Heart right ventricle (tissue), 16 donors: ENCODE measurements around the gene AGPS. TPM values are rescaled to one million over a fixed set of nuclear protein-coding genes. Genes with fewer than 3 reads are reported as not detected.
"Not testable (repeated sequence)": the region's sequence is repeated elsewhere in the genome, so short reads cannot be mapped to it uniquely, and the experiment has no call there.

Source experiments
- ATAC-seq, 8 donors: fragments of 200-7000 bp; cut with Tn5 transposase; one replicate each; pipeline ENCODE4 v1.9.1; 2020; ENCODE audit warnings: mild to moderate bottlenecking in 8 of 8, moderate library complexity in 8 of 8, moderate number of reproducible peaks in 1 of 8
- DNase-seq, 2 donors: peaks; one replicate each; pipeline ENCODE4 v3.0.0-alpha.2; 2020
- H3K27ac ChIP-seq, 10 donors: fragments of 200-600 bp; sonication (generic) in 2 of 10; one replicate each; pipeline versions ENCODE4 v1.5.0 to v1.8.0; 2020 to 2022; ENCODE audit warnings: mild to moderate bottlenecking in 3 of 10
- H3K27me3 ChIP-seq, 7 donors: fragments of 200-600 bp; one replicate each; pipeline ENCODE4 v1.8.0; 2021 to 2022; ENCODE audit warnings: mild to moderate bottlenecking in 2 of 7
- H3K36me3 ChIP-seq, 9 donors: fragments of 200-600 bp; sonication (generic) in 1 of 9; one replicate each; pipeline versions ENCODE4 v1.5.0 to v1.8.0; 2020 to 2022; ENCODE audit warnings: mild to moderate bottlenecking in 2 of 9
- H3K4me1 ChIP-seq, 9 donors: fragments of 200-600 bp; sonication (generic) in 1 of 9; one replicate each; pipeline versions ENCODE4 v1.5.0 to v1.8.0; 2020 to 2022; ENCODE audit warnings: mild to moderate bottlenecking in 4 of 9
- H3K4me3 ChIP-seq, 10 donors: fragments of 200-600 bp; sonication (generic) in 2 of 10; one replicate each; pipeline versions ENCODE4 v1.5.0 to v1.8.0; 2020 to 2022; ENCODE audit warnings: mild to moderate bottlenecking in 7 of 10, moderate library complexity in 2 of 10
- H3K9me3 ChIP-seq, 11 donors: fragments of 200-600 bp in 10 of 11; sonication (generic) in 2 of 11; one replicate each; pipeline versions ENCODE4 v1.5.0 to v1.8.0; 2013 to 2022; ENCODE audit warnings: mild to moderate bottlenecking in 2 of 11, control low read depth in 1 of 11, moderate library complexity in 1 of 11
- CTCF ChIP-seq, 9 donors: fragments of 200-600 bp; sonication (generic) in 2 of 9; IDR thresholded peaks; one replicate each; pipeline versions ENCODE4 v1.5.0 to v1.8.0; 2021 to 2022; ENCODE audit warnings: antibody characterized with exemption in 9 of 9, mild to moderate bottlenecking in 5 of 9, moderate library complexity in 1 of 9
- WGBS, 2 donors: extraction: QIAGEN DNeasy Blood & Tissue Kit; methylation state at CpG; one replicate each; pipeline ENCODE4 v1.1.7; 2013; ENCODE audit warnings: inconsistent platforms in 1 of 2; 5-methylcytosine and 5-hydroxymethylcytosine counted together
- intact Hi-C, 10 donors: fragments of 100-400 bp; cut with DNase I; formaldehyde crosslinking; loops; one replicate each; pipeline versions ENCODE4 v1.11.1 to v1.14.2; 2022
- polyA plus RNA-seq, 2 donors: library from polyadenylated mRNA; stranded (reverse); fragments of 200-250 nt; gene quantifications; one replicate each; pipeline ENCODE4 v1.2.3, GENCODE V29; 2013
- total RNA-seq, 10 donors: library from RNA; stranded (reverse); fragmentation: NEBNext Ultra II Directional in 3 of 10; extraction: Animal tissue kit (Norgen Biotek cat#: 25700) in 3 of 10; gene quantifications; one replicate each; pipeline versions ENCODE4 v1.2.1 to v1.2.4, GENCODE V29; 2021 to 2023
- donor health status: Arrhythmogenic right ventricular cardiomyopathy.
- donor health status: ischemic (EF 13 %, LVEDD 7.1; RV severe dilation, severe dysfunction).
- donor health status: healthy with polysubstance abuse.
- donor health status: DM: no; HTN: yes; CAD: no.
- donor health status: DM: no; HTN: no; CAD: no.
- donor health status: ischemic (EF 25% LVEDD 6.9; RV normal size, moderate dysfunction).
- donor health status: ischemic (EF 25% LVEDD 5.7; RV mildly dilated, moderate dysfunction).
- donor health status: healthy.
- donor health status: DM: yes; HTN: yes; CAD: no.
- donor health status: Ischemic cardiomyopathy.
- donor health status: ischemic (EF 35%, LVEDD 5.7; RV mildly dilated, moderate dysfunction).
- donor health status: nonischemic (EF 11% LVEDD 7.7; RV severe dilation, severe dysfunction).
- donor health status: DM: yes; HTN: yes; CAD: no.
- donor health status: PGD.
- donor health status: ischemic (EF 29% LVEDD 5.4; RV normal size, mild dysfunction).
- donor health status: nonischemic (EF 23%, LVEDD 6.1; RV moderate dilation, normal function).

AGPS gene
- total and polyA plus RNA-seq, 12 donors: 4.6 to 32.0 (median 28.4) TPM

DNA sequence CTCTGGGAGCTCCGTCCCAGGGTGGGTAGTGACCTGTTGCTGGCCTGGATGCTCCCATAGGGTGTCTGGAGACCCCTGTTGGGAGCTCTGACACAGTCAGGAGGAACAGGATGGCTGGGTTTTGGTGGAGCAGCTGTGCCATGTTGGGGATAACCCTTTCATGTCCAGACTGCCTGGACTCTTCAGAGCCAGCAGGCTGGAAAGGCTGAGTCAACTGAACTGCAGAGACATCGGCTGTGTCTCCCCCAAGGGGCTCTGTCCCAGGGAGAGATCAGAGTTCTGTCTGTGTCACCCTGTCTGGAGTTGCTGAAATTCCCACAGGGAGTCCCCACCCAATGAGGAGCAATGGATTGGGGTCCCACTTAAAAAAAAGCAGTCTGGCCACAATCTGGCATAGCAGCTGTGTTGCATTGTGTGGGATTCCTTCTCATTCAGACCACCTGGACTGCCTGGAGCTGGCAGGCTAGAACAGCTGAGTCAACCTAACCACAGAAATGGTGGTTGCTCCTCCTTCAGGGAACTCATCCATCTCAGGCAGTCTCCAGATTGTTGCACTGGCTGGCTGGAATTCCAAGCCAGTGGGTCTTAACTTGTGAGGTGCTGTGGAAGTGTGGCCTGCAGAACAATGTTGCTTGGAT is 37.2 kb downstream of the AGPS start:
- intact Hi-C loops: no loop called here
- H3K9me3 ChIP-seq: peaks cover 0 to 87% (median 52%) of the 10 kb centered on the region in 11 donors
- no peak for TF ChIP-seq CTCF (IDR thresholded peaks at IDR 0.05)
- peaks cover 0 to 34% (median 5%) of the 10 kb centered on the region in 9 donors for H3K36me3 ChIP-seq
- DNase-seq (no peak), ATAC-seq (no peak)
- H3K4me1 ChIP-seq: no peaks in the 10 kb centered on the region
- WGBS, 2 donors: 94 to 100% methylated on average over 2 of the region's 2 CpGs
- no peak overlapping the region for H3K4me3 ChIP-seq
- no peak overlapping the region for H3K27ac ChIP-seq
- H3K27me3 ChIP-seq: no peaks in the 10 kb centered on the region

DNA sequence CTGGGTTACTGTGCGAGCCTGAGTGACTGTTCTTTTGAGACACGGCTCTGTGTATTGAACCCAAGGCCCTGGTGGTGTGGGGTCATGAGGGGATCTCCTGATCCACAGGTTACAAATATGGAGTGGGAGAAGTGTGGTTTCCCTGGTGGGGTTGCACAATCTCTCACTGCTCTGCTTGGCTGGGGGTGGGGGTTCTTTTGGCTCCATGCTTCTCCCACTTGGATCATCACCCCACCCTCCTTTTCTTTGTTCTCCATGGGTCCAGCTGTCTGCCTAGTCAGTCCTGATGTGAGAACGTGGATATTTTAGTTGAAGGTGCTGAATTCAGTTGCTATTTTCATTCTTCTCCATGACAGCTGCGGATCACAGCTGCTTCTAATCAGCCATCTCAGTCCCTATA is 37.8 kb downstream of the AGPS start:
- Histone ChIP-seq H3K27me3 (no peaks in the 10 kb centered on the region), H3K36me3 (peaks cover 0 to 39% (median 5%) of the 10 kb centered on the region in 9 donors), H3K4me1 (no peaks in the 10 kb centered on the region), H3K9me3 (peaks cover 0 to 86% (median 52%) of the 10 kb centered on the region in 11 donors), H3K4me3 (no peak overlapping the region), H3K27ac (no peak overlapping the region)
- 67 to 79% methylated on average over 4 of the region's 4 CpGs for WGBS, 2 donors
- no peak for ATAC-seq
- no peak for TF ChIP-seq CTCF (IDR thresholded peaks at IDR 0.05)
- intact Hi-C loops: no loop called here
- DNase-seq: no peak

GRCh38 chr2:177431111-177431725 is 38.6 kb downstream of the AGPS start:
- H3K4me3 ChIP-seq, H3K27me3 ChIP-seq, DNase-seq, H3K4me1 ChIP-seq, ATAC-seq, intact Hi-C loops, H3K27ac ChIP-seq: not testable (repeated sequence)
- Histone ChIP-seq H3K9me3 (peaks cover 0 to 82% (median 52%) of the 10 kb centered on the region in 11 donors), H3K36me3 (peaks cover 0 to 42% (median 5%) of the 10 kb centered on the region in 9 donors)
- WGBS, 2 donors: 94 to 98% methylated on average over 12 of the region's 12 CpGs

DNA sequence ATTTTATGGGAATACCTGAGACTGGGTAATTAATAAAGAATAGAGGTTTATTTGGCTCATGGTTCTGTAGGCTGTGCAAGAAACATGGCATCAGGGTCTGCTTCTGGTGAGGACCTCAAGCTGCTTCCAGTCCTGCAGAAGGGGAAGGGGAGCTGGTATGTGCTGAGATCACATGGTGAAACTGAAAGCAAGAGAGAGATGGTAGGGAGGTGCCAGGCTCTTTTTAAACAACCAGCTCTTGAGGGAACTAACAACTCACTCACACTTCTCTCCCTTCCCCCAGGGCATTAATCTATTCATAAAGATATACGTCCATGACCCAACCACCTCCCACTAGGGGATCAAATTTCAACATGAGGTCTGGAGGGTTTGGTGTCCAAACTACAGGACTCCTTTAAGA is 40.1 kb downstream of the AGPS start:
- Histone ChIP-seq H3K36me3 (peaks cover 0 to 55% (median 10%) of the 10 kb centered on the region in 9 donors), H3K27ac (no peak overlapping the region), H3K9me3 (peaks cover 0 to 68% (median 40%) of the 10 kb centered on the region in 11 donors), H3K27me3 (no peaks in the 10 kb centered on the region), H3K4me1 (no peaks in the 10 kb centered on the region), H3K4me3 (no peak overlapping the region)
- no peak for ATAC-seq
- no peak for DNase-seq
- intact Hi-C loops: no loop called here
- no peak for TF ChIP-seq CTCF (IDR thresholded peaks at IDR 0.05)
- WGBS, 2 donors: 93 to 100% methylated on average over 1 of the region's 1 CpG

DNA sequence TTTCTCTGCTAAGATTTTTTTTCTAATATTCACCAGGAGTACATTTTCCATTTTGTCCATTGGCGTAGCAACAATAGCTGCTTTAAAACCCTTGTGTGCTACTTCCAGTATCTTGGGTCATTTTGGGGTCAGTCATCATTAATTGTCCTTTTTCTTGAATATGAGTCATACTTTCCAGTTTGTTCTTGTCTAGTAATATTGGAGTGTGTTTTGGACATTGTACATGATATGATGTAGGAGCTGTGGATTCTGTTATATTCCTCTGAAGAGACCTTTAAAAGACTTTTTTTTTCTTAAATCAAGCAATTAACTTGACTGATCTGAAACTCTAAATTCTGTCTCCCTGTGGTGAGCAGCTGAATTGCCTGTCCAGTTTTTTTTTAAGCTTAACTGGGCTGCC is 40.8 kb downstream of the AGPS start:
- no peak for TF ChIP-seq CTCF (IDR thresholded peaks at IDR 0.05)
- H3K27me3 ChIP-seq: no peaks in the 10 kb centered on the region
- intact Hi-C loops: no loop called here
- WGBS, 2 donors: 96 to 100% methylated on average over 1 of the region's 1 CpG
- ATAC-seq: no peak
- H3K4me1 ChIP-seq: no peaks in the 10 kb centered on the region
- peaks cover 0 to 62% (median 12%) of the 10 kb centered on the region in 9 donors for H3K36me3 ChIP-seq
- no peak overlapping the region for H3K27ac ChIP-seq
- no peak for DNase-seq
- H3K9me3 ChIP-seq: peaks cover 0 to 61% (median 38%) of the 10 kb centered on the region in 11 donors
- no peak overlapping the region for H3K4me3 ChIP-seq
